Progenitor cell of endocrine pancreas (in vitro differentiated cells): ENCODE measurements around the gene HCRT. TPM values are rescaled to one million over a fixed set of nuclear protein-coding genes. Genes with fewer than 3 reads are reported as not detected.
A peak's percentile ranks its signal among the peaks of the same experiment; 100 is the strongest.

Source experiments
- DNase-seq: peaks from one replicate; pipeline ENCODE4 v3.0.0; 2021; ENCODE audit warnings: low spot score; ENCODE audit not compliant: unreplicated experiment
- H3K27ac Mint-ChIP-seq: 2 replicates; pipeline ENCODE4 v1.8.0; 2021; ENCODE audit warnings: mild to moderate bottlenecking, moderate library complexity, mixed read lengths
- H3K27me3 Mint-ChIP-seq: 2 replicates; pipeline ENCODE4 v1.8.0; 2021; ENCODE audit warnings: mixed read lengths
- H3K36me3 Mint-ChIP-seq: 2 replicates; pipeline ENCODE4 v1.8.0; 2022; ENCODE audit warnings: mixed read lengths; ENCODE audit not compliant: insufficient read depth
- H3K4me1 Mint-ChIP-seq: 2 replicates; pipeline ENCODE4 v1.8.0; 2021; ENCODE audit warnings: low read depth, mixed read lengths
- H3K4me3 Mint-ChIP-seq: 2 replicates; pipeline ENCODE4 v1.8.0; 2021; ENCODE audit warnings: low read depth, mild to moderate bottlenecking, moderate library complexity, mixed read lengths
- H3K9me3 Mint-ChIP-seq: 2 replicates; pipeline ENCODE4 v1.8.0; 2021; ENCODE audit warnings: low read depth, mixed read lengths
- CTCF ChIP-seq: fragments of 200-600 bp; sonication (generic); IDR thresholded peaks from one replicate; pipeline ENCODE4 v1.5.0; 2021; ENCODE audit warnings: antibody characterized with exemption, mild to moderate bottlenecking; ENCODE audit not compliant: unreplicated experiment
- total RNA-seq: library from RNA; stranded (reverse); gene quantifications from 2 replicates; pipeline ENCODE4 v1.2.1, GENCODE V29; 2021

The HCRT gene
- total RNA-seq, 1 donor from 2014 or later: not detected

- Mint-ChIP-seq H3K36me3 (no peaks in the 10 kb centered on the region), H3K9me3 (no peaks in the 10 kb centered on the region)
Measured at GRCh38 chr17:42193216-42193968, 8.1 kb upstream of the HCRT start.

GRCh38 chr17:42192189-42193126 lies 7.2 kb upstream of the HCRT start:
- Mint-ChIP-seq H3K4me1 (peaks cover 2% of the 10 kb centered on the region), H3K27ac (no peak overlapping the region), H3K4me3 (no peak overlapping the region), H3K36me3 (no peaks in the 10 kb centered on the region), H3K27me3 (no peaks in the 10 kb centered on the region), H3K9me3 (no peaks in the 10 kb centered on the region)
- no peak for TF ChIP-seq CTCF
- no peak for DNase-seq

More at GRCh38 chr17:42193216-42193968, 8.1 kb upstream of the HCRT start:
- no peak for TF ChIP-seq CTCF
- no peak for DNase-seq
- Mint-ChIP-seq H3K27ac (no peak overlapping the region), H3K4me1 (peaks cover 2% of the 10 kb centered on the region), H3K4me3 (peak overlapping the region; percentile 76), H3K27me3 (no peaks in the 10 kb centered on the region)

GRCh38 chr17:42191275-42191608 lies 6.0 kb upstream of the HCRT start:
- Mint-ChIP-seq H3K27ac (no peak overlapping the region), H3K36me3 (no peaks in the 10 kb centered on the region), H3K4me1 (peaks cover 2% of the 10 kb centered on the region), H3K9me3 (no peaks in the 10 kb centered on the region), H3K27me3 (peaks cover 2% of the 10 kb centered on the region), H3K4me3 (no peak overlapping the region)
- DNase-seq: no peak
- no peak for TF ChIP-seq CTCF

GRCh38 chr17:42190491-42191274 lies 5.4 kb upstream of the HCRT start:
- H3K36me3 Mint-ChIP-seq: no peaks in the 10 kb centered on the region
- H3K27me3 Mint-ChIP-seq: peaks cover 8% of the 10 kb centered on the region
- no peaks in the 10 kb centered on the region for H3K9me3 Mint-ChIP-seq
- H3K4me1 Mint-ChIP-seq: peaks cover 2% of the 10 kb centered on the region
- H3K4me3 Mint-ChIP-seq: no peak overlapping the region
- no peak overlapping the region for H3K27ac Mint-ChIP-seq
- no peak for DNase-seq
- no peak for TF ChIP-seq CTCF

DNA sequence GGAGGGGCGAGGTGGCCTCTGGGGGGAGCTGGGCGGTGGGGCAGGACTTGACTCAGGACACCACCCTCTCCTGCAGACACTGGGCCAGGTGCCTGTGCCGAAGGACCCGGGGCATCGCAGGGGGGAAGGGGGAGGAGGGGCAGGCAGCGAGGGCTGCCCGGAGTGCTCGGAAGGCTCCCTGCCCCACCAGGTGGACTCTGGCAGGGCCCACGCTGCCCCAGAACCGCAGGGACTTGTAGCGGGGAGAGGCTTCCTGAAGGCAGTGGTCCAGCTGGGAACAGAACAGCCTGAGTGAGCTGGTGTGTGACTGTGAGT lies 4.4 kb upstream of the HCRT start:
- no peak overlapping the region for H3K4me3 Mint-ChIP-seq
- peaks cover 2% of the 10 kb centered on the region for H3K4me1 Mint-ChIP-seq
- no peak for TF ChIP-seq CTCF
- no peak overlapping the region for H3K27ac Mint-ChIP-seq
- H3K9me3 Mint-ChIP-seq: no peaks in the 10 kb centered on the region
- no peak for DNase-seq
- H3K27me3 Mint-ChIP-seq: peaks cover 19% of the 10 kb centered on the region
- no peaks in the 10 kb centered on the region for H3K36me3 Mint-ChIP-seq
